Fibroblast of skin of back (primary cell): ENCODE data around the gene HSPA14.
"Not testable (repeated sequence)": the region's sequence is repeated elsewhere in the genome, so short reads cannot be mapped to it uniquely, and the experiment has no call there.

Source experiments
- DNase-seq: peaks from one replicate; pipeline ENCODE4 v3.0.0-alpha.2; 2013

HSPA14 gene

GRCh38 chr10:14838582-14839304 lies 637 bp downstream of the HSPA14 start:
- peak; percentile 24 for DNase-seq

GRCh38 chr10:14839305-14839695 lies 1.2 kb downstream of the HSPA14 start:
- DNase-seq = peak; percentile 11

GRCh38 chr10:14840178-14840577 lies 2.1 kb downstream of the HSPA14 start:
- no peak for DNase-seq

DNA sequence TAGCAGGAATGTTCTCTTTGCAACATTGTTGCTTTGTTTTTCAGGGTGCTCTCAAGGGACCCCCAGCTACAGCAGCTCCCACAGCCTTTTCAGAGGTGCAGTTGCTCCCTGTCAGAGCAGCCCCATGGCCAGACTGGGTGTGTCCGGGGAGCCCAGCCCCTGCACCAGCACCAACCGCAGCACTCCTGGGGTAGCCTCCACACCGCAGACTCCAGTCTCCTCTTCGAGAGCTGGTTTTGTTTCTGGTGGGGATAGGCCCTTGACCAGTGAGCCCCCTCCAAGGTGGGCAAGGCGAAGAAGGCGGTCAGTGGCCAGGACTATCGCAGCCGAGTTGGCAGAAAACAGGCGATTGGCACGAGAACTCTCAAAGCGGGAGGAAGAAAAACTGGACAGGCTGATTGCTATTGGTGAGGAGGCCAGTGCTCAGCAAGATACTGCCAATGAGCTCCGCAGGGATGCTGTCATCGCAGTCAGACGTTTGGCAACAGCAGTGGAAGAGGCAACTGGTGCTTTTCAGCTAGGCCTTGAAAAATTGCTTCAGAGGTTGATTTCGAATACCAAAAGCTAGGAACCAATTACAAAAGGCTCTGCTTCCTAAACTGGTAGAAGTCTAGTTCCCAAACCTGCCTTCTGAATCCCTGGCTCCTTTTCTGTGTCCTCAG lies 5.4 kb downstream of the HSPA14 start:
- no peak for DNase-seq

DNA sequence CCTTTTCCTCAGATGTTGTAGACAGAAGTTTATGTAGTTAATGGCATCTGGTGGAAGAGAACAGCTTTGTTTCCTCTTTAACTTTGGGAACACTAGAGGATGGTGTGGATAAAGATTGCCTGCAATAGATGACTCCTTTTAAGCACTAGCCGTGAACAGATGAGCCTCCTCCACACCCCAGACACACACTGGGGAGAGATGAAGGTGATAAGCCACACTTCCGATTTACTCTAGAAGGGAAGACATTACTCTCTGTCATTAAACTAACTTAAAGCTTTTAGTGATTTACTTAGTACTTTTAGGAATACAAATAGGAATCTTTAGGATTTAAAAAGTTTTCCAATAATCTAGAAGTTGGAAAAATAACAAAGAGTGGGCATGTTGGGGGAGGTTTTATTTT lies 6.8 kb downstream of the HSPA14 start:
- no peak for DNase-seq

DNA sequence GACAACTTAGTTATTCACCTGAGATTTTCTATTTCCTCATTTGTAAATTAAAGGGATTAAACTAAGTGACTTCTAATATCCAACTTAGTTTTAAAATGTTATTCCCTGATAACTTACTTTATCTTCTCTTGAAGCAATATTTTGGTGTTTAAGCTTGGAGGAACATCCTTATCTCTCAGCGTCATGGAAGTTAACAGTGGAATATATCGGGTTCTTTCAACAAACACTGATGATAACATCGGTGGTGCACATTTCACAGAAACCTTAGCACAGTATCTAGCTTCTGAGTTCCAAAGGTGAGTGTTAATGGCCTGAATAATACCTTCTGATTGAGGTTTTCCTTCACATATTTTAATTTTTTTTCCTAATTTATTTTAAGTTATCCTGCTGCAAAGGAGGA lies 14.1 kb downstream of the HSPA14 start:
- DNase-seq = no peak

DNA sequence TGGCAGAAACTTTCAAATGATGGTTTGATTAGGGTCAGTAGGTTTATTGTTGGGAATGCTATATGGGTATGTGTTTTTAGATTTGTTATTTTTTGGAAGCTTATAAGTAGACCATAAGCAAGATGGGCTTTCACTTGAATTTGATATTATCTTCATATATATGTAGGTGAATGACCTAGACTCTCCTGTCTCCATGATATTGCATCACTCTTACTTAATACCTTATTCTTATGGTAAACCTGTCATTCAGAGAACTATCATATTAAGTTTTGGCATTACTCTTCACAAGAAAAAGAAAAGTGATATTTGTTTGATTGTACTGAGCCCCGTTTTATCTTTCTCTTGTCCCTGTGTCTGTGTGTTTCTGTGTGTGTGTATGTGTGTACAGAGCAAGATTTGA lies 17.3 kb downstream of the HSPA14 start:
- DNase-seq = no peak

DNA sequence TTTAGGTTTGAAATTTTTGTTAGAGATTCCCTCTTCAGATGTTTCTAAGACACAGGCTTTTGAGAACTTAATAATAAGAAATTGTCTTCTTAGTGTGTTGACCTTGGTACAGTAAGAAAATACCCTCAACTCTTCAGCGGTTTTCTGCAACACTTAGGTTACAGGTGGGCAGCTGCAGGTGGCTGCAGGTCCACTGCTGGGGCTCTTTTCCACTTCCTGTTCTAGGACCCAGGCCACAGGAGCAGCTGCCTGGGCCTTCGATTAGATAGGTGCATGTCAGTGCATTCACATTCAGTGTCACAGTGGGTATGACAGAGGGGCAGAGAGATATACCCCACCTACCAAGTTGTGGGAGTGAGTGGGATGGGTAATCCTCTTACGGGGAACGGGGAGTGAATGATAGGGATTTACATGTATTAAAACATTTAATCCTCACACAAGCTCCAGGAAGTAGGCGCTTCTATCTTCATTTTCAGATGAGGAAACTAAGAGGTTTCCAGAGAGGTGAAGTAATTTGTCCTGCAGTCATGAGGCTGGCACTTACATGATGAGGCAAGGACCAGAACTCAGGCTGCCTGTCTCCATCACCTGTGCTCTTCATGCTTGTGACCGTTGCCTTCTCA lies 20.3 kb downstream of the HSPA14 start:
- DNase-seq = no peak

- no peak for DNase-seq
Measured at GRCh38 chr10:14859043-14859442, 20.9 kb downstream of the HSPA14 start.

GRCh38 chr10:14859775-14860174 lies 21.7 kb downstream of the HSPA14 start:
- DNase-seq = no peak

- no peak for DNase-seq
Measured at GRCh38 chr10:14860791-14861190, 22.7 kb downstream of the HSPA14 start.

- not testable (repeated sequence) for DNase-seq
Measured at GRCh38 chr10:14864466-14864865, 26.4 kb downstream of the HSPA14 start.

DNA sequence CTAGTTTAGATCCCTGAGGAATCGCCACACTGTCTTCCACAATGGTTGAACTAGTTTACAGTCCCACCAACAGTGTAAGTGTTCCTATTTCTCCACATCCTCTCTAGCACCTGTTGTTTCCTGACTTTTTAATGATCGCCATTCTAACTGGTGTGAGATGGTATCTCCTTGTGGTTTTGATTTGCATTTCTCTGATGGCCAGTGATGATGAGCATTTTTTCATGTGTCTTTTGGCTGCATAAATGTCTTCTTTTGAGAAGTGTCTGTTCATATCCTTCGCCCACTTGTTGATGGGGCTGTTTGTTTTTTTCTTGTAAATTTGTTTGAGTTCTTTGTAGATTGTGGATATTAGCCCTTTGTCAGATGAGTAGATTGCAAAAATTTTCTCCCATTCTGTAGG lies 26.8 kb downstream of the HSPA14 start:
- DNase-seq = not testable (repeated sequence)

DNA sequence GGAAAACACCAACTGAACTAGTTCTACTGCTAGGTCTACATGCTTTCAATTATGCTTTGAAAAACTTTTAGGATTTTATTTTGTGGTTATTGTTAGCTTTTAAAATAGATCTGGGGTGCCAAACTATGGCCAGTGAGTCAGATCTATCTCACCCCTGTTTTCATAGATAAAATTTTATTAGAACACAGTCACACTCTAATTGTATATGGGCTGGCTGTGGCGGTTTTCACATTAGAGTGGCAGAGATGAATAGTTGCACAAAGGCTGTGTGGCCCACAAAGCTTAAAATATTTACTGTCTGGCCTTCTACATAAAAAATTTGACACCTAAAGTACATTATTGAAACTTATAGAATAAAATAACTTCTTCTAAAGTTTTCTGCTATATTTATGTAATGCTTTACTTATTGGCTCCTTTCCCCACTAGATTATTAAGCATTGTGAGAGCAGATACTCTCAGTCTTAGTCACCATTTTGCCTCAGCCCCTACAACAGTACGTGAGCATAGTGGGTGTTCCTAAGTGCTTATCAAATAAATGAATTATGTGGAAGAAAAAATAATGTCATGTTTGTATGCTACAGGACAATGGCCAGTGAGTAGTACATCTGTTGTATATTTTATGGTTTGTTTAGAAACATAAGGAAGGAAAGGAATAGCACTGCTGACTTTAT lies 35.1 kb downstream of the HSPA14 start:
- peak; percentile 61 for DNase-seq

DNA sequence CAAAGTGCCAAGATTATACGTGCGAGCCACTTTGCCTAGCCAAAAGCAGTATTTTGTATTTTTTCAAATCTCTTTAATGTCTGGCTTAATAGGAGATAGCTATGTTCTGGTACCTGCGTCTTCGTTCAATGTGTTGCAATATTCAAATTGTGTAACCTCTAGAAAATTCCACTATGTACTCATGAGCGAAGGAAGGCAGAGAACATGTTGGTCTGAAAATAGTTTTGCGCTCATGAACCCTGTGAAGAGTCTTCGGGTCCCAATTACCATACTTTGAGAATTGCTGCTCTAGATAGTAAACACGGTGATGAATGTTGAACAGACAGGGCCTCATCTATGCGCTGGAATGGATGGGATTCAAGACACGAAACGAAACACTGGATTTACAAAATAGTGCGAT lies 37.8 kb downstream of the HSPA14 start:
- no peak for DNase-seq

DNA sequence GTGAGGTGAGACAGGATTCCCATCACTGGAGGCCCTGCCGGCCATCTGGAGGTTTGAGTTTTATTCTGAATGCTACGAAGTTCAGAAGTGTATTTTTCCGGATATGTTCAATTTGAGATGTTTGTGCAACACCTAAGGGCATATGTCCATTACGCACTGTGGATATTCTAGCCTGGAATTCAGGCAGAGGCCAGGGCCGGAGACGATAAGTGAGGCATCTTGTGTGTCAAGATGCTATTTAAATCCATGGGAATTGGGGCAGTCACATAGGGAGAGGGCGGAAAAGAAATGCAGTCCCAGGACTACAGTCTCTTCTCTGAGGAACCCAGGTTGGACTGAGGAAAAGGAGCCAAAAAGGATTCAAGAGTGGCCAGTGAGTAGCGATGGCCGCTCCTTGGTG lies 38.7 kb downstream of the HSPA14 start:
- no peak for DNase-seq

DNA sequence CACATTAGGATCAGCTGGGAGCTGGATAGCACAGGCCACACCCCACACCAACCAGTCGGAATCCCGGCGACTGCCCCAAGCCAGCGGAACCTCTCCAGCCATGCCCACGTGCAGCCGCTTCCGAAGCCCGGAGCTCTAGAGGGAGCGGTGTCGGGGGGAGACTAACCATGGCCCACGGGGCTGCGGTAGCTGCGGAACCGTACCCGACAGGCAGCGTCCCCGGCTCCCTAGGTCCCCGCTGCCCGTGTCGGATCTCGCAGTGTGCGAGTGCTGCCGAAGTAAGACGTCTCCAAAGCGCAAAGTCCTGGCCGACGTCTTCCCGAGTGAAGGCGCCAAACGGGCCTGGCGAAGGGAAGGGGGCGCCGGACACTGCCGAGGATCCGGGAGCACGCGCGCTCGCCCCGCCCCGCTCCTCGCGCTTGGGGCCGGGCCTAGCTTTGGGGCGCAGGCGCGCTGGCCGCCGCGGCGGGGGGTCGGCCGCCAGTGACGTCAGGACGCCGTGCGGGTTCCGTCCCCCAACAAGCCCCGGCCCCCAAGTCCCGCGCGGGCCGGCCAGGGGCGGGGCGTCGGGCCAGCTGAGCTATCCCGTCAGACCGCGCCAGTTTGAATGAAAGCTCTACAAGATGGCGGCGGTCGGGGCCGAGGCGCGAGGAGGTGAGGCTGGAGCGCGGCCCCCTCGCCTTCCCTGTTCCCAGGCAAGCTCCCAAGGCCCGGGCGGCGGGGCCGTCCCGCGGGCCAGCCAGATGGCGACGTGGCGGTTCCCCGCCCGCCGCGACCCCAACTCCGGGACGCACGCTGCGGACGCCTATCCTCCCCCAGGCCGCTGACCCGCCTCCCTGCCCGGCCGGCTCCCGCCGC lies 40.4 kb downstream of the HSPA14 start, which contains the start of gene SUV39H2:
Gene SUV39H2, plus strand, starts transcription at position 601 of the 858 bp plus-strand sequence. Its CDS starts 23 bp downstream, at position 624.
- peak; percentile 95 for DNase-seq

- DNase-seq = peak; percentile 13
Measured at GRCh38 chr10:14879124-14879927, 41.2 kb downstream of the HSPA14 start.

- no peak for DNase-seq
Measured at GRCh38 chr10:14879928-14880193, 41.8 kb downstream of the HSPA14 start.

DNA sequence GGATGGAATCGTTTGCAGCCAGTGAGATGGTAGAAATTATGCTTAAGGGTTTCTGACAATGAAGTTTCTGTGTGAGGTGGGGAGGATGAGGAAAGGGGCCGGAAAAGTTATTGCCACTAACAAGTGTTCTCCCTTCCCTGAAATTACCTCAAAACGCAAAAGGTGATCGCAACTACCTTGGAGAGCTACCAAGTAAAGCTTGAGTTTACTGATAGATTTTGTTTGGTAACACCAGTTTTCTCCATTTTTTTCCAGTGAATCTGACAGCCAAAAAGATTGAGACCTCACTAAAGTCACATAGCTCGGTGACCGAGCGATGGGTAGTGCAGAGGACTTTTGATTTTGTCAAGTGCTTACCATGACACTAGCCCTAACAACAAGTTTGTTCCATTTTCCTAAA lies 42.1 kb downstream of the HSPA14 start:
- no peak for DNase-seq

- no peak for DNase-seq
Measured at GRCh38 chr10:14884082-14884481, 46.0 kb downstream of the HSPA14 start.

DNA sequence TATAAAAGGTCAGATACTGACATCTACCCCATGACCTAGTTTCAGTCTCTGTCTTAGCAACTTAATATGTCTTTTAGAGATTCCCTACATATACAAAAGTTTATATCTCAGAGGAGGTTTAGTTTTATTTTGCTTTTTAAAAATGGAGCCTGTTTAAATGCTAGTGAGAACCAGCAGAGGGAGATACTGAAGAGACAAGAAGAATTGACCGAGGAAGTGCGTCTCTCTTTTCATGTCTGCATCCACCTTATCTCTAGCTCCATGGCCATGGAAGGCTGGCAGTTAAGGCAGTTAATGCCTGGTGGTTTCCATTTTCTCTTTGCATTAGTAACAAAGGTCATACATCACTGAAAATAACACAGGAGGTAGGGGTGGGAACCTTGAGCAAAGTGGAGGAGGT lies 51.2 kb downstream of the HSPA14 start:
- peak; percentile 5 for DNase-seq
